Activated CD4-positive, alpha-beta memory T cell treated with anti-CD3 and anti-CD28 coated beads for 36 hours (primary cell): ENCODE measurements around the gene TTBK2. TPM values are rescaled to one million over a fixed set of nuclear protein-coding genes. Genes with fewer than 3 reads are reported as not detected.

ENCODE experiments used
- CTCF ChIA-PET: fragments of 350-600 bp; sonication (Branson Sonifier 250); formaldehyde crosslinking; loops from one replicate; lab custom pipeline; 2021; ENCODE audit warnings: antibody characterized with exemption, inconsistent platforms; lab: Charles Lee
- POLR2A ChIA-PET: fragments of 350-600 bp; sonication (Branson Sonifier 250); formaldehyde crosslinking; loops from one replicate; lab custom pipeline; 2021; ENCODE audit warnings: antibody characterized with exemption; lab: Charles Lee
- DNase-seq: peaks from one replicate; pipeline ENCODE4 v3.0.0-alpha.2; 2020
- H3K27ac Mint-ChIP-seq: one replicate; pipeline ENCODE4 v1.8.0; 2021; ENCODE audit warnings: mixed read lengths
- H3K27me3 Mint-ChIP-seq: one replicate; pipeline ENCODE4 v1.8.0; 2021; ENCODE audit warnings: mixed read lengths
- H3K36me3 Mint-ChIP-seq: one replicate; pipeline ENCODE4 v1.8.0; 2021; ENCODE audit warnings: mixed read lengths
- H3K4me1 Mint-ChIP-seq: one replicate; pipeline ENCODE4 v1.8.0; 2021; ENCODE audit warnings: low read depth, mixed read lengths
- H3K4me3 Mint-ChIP-seq: one replicate; pipeline ENCODE4 v1.8.0; 2021; ENCODE audit warnings: mild to moderate bottlenecking, mixed read lengths
- H3K9me3 Mint-ChIP-seq: one replicate; pipeline ENCODE4 v1.8.0; 2021; ENCODE audit warnings: mixed read lengths
- intact Hi-C: fragments of 100-400 bp; cut with micrococcal nuclease; formaldehyde crosslinking; loops from one replicate; pipeline ENCODE4 v1.15.1; 2023
- total RNA-seq, 2 experiments: library from RNA; stranded (reverse); gene quantifications; one replicate each; pipeline ENCODE4 v1.2.3, GENCODE V29; 2021

TTBK2 gene
- total RNA-seq, 2 experiments from 2014 or later = 12.6 to 13.8 TPM

DNA sequence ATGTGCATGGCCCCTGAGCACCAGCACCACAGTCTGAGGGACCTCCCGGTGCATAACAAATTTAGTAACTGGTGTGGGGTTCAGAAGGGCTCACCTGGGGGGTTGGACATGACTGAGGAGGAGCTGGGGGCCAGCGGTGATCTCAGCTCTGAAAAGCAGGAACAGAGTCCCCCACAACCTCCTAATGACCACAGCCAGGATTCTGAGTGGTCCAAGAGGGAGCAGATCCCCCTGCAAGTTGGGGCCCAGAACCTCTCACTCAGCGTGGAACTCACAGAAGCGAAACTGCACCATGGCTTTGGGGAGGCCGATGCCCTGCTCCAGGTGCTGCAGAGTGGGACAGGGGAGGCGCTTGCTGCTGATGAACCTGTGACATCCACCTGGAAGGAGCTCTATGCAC, 226.6 kb downstream of the TTBK2 start:
- no peaks in the 10 kb centered on the region for H3K27me3 Mint-ChIP-seq
- ChIA-PET POLR2A (no interaction called here), CTCF (no interaction called here)
- H3K27ac Mint-ChIP-seq = no peak overlapping the region
- H3K4me3 Mint-ChIP-seq = no peak overlapping the region
- peaks cover 7% of the 10 kb centered on the region for H3K4me1 Mint-ChIP-seq
- intact Hi-C loops = no loop called here
- no peaks in the 10 kb centered on the region for H3K9me3 Mint-ChIP-seq
- H3K36me3 Mint-ChIP-seq = no peaks in the 10 kb centered on the region
- no peak for DNase-seq

DNA sequence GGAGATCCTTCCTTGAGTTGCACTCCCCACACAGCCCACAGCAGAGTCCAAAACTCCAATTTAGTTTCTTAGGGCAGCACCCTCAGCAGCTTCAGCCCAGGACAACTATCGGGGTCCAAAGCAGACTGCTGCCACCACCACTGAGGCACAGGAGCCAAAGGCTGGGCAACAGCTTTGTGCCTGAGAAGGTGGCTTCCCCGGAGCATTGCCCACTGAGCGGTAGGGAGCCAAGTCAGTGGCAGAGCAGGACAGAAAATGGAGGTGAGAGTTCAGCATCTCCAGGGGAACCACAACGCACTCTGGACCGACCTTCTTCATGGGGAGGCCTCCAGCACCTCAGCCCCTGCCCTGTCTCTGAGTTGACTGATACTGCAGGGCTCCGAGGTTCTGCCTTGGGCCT, 227.1 kb downstream of the TTBK2 start:
- peaks cover 7% of the 10 kb centered on the region for H3K4me1 Mint-ChIP-seq
- no peak overlapping the region for H3K27ac Mint-ChIP-seq
- DNase-seq = no peak
- ChIA-PET POLR2A (no interaction called here), CTCF (interaction anchor here (0.6 kb wide), 1 partner anchor 778 kb away, joined by 3 read pairs; no protein-coding TSS in a partner anchor)
- H3K36me3 Mint-ChIP-seq = no peaks in the 10 kb centered on the region
- no peaks in the 10 kb centered on the region for H3K27me3 Mint-ChIP-seq
- intact Hi-C loops = no loop called here
- H3K4me3 Mint-ChIP-seq = no peak overlapping the region
- H3K9me3 Mint-ChIP-seq = no peaks in the 10 kb centered on the region

DNA sequence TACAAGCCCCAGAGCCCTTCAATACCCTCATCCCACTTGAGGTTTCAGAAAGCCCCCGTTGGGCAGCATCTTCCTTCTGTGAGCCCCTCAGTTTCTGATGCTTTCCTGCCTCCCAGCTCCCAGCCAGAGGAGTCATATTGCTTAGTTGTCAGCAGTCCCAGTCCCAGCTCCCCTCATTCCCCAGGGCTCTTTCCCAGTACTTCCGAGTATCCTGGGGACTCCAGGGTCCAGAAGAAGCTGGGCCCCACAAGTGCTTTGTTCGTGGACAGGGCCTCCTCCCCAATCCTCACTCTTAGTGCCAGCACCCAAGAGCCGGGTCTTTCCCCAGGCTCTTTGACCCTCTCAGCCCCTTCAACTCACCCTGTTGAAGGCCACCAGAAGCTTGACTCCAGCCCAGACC, 227.6 kb downstream of the TTBK2 start:
- Mint-ChIP-seq H3K36me3 (no peaks in the 10 kb centered on the region), H3K4me1 (peaks cover 7% of the 10 kb centered on the region), H3K4me3 (no peak overlapping the region), H3K27ac (no peak overlapping the region), H3K9me3 (no peaks in the 10 kb centered on the region), H3K27me3 (no peaks in the 10 kb centered on the region)
- ChIA-PET CTCF (interaction anchor here (0.6 kb wide), 1 partner anchor 778 kb away, joined by 3 read pairs; no protein-coding TSS in a partner anchor), POLR2A (interaction anchor here (0.6 kb wide), 1 partner anchor 473 kb away, joined by 4 read pairs; no protein-coding TSS in a partner anchor)
- DNase-seq = no peak
- intact Hi-C loops = no loop called here

- POLR2A ChIA-PET = interaction anchor here (0.6 kb wide), 1 partner anchor 473 kb away, joined by 4 read pairs; no protein-coding TSS in a partner anchor
- H3K4me1 Mint-ChIP-seq = peaks cover 7% of the 10 kb centered on the region
- no peaks in the 10 kb centered on the region for H3K9me3 Mint-ChIP-seq
- CTCF ChIA-PET = no interaction called here
- H3K27me3 Mint-ChIP-seq = no peaks in the 10 kb centered on the region
- no peak overlapping the region for H3K27ac Mint-ChIP-seq
- intact Hi-C loops = no loop called here
- no peak overlapping the region for H3K4me3 Mint-ChIP-seq
- no peak for DNase-seq
- H3K36me3 Mint-ChIP-seq = no peaks in the 10 kb centered on the region
Measured at GRCh38 chr15:42692536-42692935, 228.0 kb downstream of the TTBK2 start.

- Mint-ChIP-seq H3K4me3 (no peak overlapping the region), H3K27ac (no peak overlapping the region), H3K36me3 (no peaks in the 10 kb centered on the region), H3K9me3 (no peaks in the 10 kb centered on the region), H3K4me1 (peaks cover 7% of the 10 kb centered on the region), H3K27me3 (no peaks in the 10 kb centered on the region)
- no peak for DNase-seq
- intact Hi-C loops = no loop called here
- POLR2A ChIA-PET = no interaction called here
- CTCF ChIA-PET = no interaction called here
Measured at GRCh38 chr15:42691770-42692169, 228.8 kb downstream of the TTBK2 start.

GRCh38 chr15:42691308-42691707, 229.3 kb downstream of the TTBK2 start:
- ChIA-PET CTCF (no interaction called here), POLR2A (no interaction called here)
- peaks cover 1% of the 10 kb centered on the region for H3K36me3 Mint-ChIP-seq
- no peaks in the 10 kb centered on the region for H3K27me3 Mint-ChIP-seq
- H3K9me3 Mint-ChIP-seq = no peaks in the 10 kb centered on the region
- H3K4me1 Mint-ChIP-seq = peaks cover 7% of the 10 kb centered on the region
- intact Hi-C loops = no loop called here
- DNase-seq = peak; percentile 27
- H3K4me3 Mint-ChIP-seq = no peak overlapping the region
- no peak overlapping the region for H3K27ac Mint-ChIP-seq

Other genes starting within 250 kb of the TTBK2 start
- 10 to 100 TPM; 20.9 to 21.0 TPM for gene CDAN1, start 183.7 kb downstream of the TTBK2 start, total RNA-seq
- gene UBR1, start 185.3 kb upstream of the TTBK2 start, total RNA-seq = 10 to 100 TPM; 24.5 to 29.7 TPM
- 10 to 100 TPM; 11.3 to 12.7 TPM for gene TMEM62, start 212.8 kb upstream of the TTBK2 start, total RNA-seq